ENCODE results near the gene INSL3.
"Not testable (repeated sequence)": the region's sequence is repeated elsewhere in the genome, so short reads cannot be mapped to it uniquely, and the experiment has no call there.

The INSL3 gene

DNA sequence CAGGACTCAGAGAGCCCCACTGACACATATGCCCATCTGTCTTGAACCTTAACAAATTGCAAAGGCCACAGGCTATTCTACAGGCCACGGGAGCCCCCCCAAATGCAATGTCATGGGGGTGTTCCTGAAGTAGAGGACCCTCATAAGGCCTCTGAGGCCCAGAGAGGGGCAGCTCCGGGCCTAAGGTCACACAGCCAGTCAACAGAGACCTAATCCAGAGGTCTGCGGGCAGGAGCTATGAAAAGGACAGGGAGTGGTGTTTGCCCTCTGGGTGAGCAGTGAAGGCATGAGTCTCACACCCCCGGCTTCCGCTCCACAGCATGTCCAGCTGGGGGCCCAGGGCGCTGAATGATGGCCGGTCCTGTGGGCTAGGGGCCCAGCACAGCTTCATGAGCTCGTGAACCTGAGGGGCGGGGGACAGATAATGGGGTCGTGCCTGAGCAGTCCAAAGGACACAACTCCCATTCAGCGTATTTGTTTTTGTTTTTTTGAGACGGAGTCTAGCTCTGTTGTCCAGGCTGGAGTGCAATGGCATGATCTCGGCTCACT is 5.3 kb upstream of the INSL3 start:
- DNase-seq: no peak

DNA sequence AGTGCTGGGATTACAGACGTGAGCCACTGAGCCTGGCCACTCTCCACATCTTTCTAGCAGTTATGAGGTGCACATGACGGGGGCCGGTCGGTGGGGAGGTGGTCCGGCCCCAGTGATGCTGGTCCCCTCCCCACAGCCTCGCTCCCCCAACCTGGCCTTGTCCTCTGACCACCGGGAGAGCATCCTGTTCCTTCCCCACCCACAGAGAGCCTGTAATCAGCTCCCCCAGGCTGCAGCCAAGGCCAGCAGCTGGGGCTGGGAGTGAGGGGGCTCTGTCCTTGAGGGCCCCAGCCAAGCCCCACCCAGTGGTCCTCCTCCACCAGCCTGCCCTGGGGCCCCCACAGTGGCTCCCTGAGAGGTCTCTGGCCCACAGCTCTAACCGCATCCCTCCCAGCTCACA is 3.0 kb upstream of the INSL3 start:
- no peak for DNase-seq

GRCh38 chr19:17817668-17818363 is 3.5 kb downstream of the INSL3 start:
- DNase-seq: no peak

DNA sequence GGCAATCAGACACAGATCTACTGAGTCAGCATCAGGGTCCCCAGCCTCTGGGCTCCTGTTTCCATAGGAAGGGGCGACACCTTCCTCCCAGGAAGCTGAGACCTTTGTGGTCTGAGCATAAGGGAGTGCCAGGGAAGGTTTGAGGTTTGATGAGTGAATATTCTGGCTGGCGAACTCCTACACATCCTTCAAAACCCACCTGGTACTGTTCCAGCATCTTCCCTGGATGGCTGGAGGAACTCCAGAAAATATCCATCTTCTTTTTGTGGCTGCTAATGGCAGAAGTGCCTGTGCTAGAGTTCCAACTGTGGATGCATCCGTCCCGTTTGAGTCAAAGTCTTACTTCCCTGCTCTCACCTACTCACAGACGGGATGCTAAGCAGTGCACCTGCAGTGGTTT is 9.2 kb downstream of the INSL3 start:
- no peak for DNase-seq

DNA sequence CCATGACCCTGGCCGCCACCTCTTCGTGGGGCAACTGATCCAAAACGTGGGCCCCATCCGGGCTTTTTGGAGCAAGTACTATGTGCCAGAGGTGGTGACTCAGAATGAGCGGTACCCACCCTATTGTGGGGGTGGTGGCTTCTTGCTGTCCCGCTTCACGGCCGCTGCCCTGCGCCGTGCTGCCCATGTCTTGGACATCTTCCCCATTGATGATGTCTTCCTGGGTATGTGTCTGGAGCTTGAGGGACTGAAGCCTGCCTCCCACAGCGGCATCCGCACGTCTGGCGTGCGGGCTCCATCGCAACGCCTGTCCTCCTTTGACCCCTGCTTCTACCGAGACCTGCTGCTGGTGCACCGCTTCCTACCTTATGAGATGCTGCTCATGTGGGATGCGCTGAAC is 9.6 kb downstream of the INSL3 start:
- no peak for DNase-seq

GRCh38 chr19:17811103-17811502 is 10.2 kb downstream of the INSL3 start:
- no peak for DNase-seq

- DNase-seq: no peak
Observed at GRCh38 chr19:17807731-17808316, 13.5 kb downstream of the INSL3 start.

DNA sequence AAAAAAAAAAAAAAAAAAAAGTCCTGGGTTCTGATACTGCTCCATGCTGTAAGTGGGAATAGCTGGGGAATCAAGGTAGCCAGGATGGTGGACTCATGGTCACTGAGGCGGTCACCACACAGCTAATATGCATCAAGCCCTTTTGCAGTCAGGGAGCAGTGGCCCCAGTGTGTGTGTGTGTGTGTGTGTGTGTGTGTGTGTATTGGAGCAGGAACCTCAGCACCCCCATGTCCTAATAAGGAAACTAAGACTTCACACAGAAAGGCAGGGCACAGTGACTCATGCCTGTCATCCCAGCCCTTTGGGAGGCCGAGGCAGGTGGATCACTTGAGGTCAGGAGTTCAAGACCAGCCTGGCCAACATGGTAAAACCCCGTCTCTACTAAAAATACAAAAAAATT is 14.4 kb downstream of the INSL3 start:
- no peak for DNase-seq

- no peak for DNase-seq
Observed at GRCh38 chr19:17805427-17805826, 15.9 kb downstream of the INSL3 start.

GRCh38 chr19:17803264-17803896 is 17.9 kb downstream of the INSL3 start:
- peak in 1 of 58 donors; percentile 10 for DNase-seq

GRCh38 chr19:17802137-17802858 is 19.0 kb downstream of the INSL3 start:
- DNase-seq: no peak

- DNase-seq: not testable (repeated sequence)
Observed at GRCh38 chr19:17798599-17798998, 22.7 kb downstream of the INSL3 start.

- DNase-seq: no peak
Observed at GRCh38 chr19:17797424-17798201, 23.7 kb downstream of the INSL3 start.

- DNase-seq: no peak
Observed at GRCh38 chr19:17796838-17797423, 24.4 kb downstream of the INSL3 start.

DNA sequence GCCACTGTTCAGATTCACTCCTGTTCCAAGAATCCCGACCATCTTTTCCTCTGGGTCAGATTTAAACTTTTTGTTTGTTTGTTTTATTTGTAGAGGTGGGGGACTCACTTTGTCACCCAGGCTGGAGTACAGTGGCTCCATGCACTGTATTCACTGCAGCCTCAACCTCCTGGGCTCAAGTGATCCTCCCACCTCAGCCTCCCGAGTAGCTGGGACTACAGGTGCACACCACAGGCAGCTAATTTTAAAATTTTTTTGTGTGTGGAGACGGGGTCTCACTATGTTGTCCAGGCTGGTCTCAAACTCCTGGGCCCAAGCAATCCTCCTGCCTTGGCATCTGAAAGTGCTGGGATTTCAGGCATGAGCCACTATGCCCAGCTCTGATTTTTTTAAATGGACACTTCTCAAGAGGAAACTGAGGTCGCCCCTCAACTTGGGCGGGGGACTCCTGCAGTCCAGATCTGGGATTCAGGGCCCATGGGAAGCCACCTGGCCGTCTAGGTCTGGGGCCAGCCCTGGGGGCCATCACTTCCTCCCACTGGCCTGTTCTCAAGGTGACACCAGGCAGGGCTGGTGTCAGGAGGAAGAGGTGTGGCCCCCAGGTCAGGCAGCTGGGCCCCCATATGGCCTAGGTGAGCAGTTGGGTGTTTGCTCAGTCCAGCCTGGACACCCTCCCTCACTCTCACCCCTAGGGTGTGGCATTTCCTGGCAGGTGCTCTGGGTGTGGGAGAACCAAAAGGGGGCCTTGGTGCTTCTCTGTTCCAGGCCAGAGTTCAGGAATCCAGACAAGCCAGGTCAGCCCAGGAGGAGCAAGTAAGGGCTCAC is 25.1 kb downstream of the INSL3 start:
- DNase-seq: no peak

GRCh38 chr19:17795495-17795856 is 25.8 kb downstream of the INSL3 start:
- DNase-seq: no peak

- DNase-seq: peak in 1 of 58 donors; percentile 4
Observed at GRCh38 chr19:17794731-17795494, 26.4 kb downstream of the INSL3 start, which contains the start of gene B3GNT3. Gene B3GNT3, plus strand, starts transcription at chr19:17795138. Its CDS starts 12,670 bp downstream, at chr19:17807808.

GRCh38 chr19:17794412-17794730 is 26.9 kb downstream of the INSL3 start:
- DNase-seq: no peak

Data from anterior cingulate cortex (tissue), 58 donors.